Left ventricle myocardium superior (tissue), 1 donor: Measurements from ENCODE around the gene ZBTB47. TPM values are rescaled to one million over a fixed set of nuclear protein-coding genes. Genes with fewer than 3 reads are reported as not detected.
A peak's percentile ranks its signal among the peaks of the same experiment; 100 is the strongest.

ENCODE experiments used
- ATAC-seq: fragments of 200-7000 bp; cut with Tn5 transposase; one replicate; pipeline ENCODE4 v1.9.1; 2020; ENCODE audit warnings: mild to moderate bottlenecking, moderate library complexity
- DNase-seq: peaks from one replicate; pipeline ENCODE4 v3.0.0-alpha.2; 2020
- intact Hi-C: fragments of 100-400 bp; cut with micrococcal nuclease; formaldehyde crosslinking; loops from one replicate; pipeline ENCODE4 v1.11.0; 2022
- total RNA-seq: library from RNA; stranded (reverse); fragmentation: NEBNext Ultra II Directional; extraction: Animal tissue kit (Norgen Biotek cat#: 25700); gene quantifications from one replicate; pipeline ENCODE4 v1.2.1, GENCODE V29; 2021
- donor health status: DM: no; HTN: yes; CAD: no; lungs with severe emphysema.

ZBTB47 gene
- total RNA-seq, 1 donor from 2014 or later, result 90.5 TPM

DNA sequence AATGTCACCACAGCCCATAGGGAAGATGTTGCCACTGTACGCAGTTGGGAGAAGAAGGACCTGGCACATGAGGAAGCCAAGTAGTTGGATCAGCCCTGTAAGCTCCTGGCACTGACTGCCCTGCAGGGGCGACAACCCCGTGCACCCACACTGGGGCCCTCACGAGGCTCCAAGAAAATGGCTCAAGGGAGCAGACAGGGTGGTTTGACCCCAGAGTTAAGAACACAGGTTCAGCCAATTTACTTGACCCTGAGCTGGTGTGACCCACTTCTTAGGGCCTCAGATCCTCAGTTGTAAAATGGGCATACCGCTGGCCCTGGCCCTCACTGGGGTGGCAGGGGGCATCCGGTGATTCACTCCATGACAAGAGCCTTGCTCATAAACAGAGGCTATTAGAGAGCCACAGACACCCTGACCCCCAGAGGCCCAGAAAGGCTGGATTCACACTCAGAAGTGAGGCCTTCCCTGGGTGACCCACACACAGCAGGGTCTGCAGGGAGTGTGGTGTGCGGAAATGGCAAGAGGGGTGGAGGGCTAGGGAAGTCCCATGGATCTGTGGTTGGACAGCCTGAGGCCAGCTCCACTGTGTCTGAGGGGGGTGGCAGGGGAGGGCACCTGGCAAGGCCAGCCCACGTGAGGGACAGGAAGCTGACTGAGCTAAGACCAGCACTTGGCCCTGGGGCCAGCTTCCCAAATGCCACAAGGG, 50.8 kb downstream of the ZBTB47 start:
- ATAC-seq, result no peak
- intact Hi-C loops, result no loop called here
- no peak for DNase-seq

DNA sequence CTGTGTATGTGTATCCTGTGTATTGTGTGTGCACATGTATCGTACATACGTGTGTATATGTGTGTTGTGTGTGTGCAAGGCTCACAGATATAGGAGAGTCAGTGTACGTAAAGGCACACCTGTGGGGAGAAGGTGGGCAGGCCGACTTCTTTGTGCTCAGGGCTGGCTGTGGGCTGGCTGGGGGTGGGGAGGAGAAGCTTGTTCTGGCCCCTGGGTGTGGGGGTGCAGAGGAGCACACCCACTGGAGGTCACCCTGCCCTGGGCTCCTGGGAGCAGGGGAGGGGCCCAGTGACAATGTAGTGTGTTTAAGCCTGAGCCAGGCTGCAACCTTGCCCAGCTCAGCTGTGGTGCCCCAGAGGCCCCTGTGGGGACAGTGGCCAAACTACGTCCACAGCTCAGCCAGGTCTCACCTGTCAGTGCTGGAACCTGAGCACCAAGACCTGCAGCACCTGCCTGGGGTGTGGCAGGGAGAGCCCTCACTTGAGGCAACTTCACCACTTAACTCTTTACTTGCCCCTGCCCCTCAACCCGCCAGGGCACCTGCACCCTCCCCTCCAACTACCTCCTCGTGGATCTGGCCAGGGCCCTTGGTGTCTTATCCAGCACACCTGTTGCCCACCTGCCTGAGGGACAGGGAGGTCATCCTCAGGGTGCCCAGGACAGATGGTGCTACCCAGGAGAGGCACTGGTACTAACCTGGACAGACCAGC, 51.7 kb downstream of the ZBTB47 start:
- intact Hi-C loops, result no loop called here
- ATAC-seq (no peak), DNase-seq (no peak)

DNA sequence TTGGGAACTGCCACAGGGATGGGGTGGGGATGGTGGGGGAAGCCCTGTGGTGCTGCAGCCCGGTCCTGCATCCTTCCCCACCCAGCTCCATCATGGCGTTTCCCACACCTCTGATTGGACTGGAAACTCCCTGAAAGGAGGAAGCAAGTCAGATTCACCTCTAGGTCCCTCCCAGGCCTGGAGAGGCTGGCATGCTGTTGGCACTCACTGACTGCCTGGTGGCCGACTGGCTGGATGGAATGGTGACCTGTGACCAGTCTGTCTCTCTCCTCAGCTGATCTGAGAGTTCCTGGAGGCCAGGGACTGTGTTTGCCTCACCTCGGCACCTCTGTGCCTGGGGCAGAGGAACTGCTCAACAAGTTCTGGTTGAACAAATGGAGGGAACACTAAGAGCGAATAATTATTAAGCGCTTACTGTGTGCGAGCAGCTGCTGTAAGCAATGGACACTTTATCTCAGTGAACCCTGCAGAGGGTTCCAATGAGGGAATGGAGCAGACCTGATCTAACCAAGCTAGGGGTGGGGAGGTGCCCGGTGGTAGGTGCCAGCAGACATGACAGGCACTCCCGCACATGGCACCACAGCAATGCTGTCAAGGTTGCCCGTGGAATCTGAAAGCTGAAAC, 52.6 kb downstream of the ZBTB47 start:
- ATAC-seq (peak; percentile 6), DNase-seq (peak; percentile 68)
- intact Hi-C loops, result no loop called here

DNA sequence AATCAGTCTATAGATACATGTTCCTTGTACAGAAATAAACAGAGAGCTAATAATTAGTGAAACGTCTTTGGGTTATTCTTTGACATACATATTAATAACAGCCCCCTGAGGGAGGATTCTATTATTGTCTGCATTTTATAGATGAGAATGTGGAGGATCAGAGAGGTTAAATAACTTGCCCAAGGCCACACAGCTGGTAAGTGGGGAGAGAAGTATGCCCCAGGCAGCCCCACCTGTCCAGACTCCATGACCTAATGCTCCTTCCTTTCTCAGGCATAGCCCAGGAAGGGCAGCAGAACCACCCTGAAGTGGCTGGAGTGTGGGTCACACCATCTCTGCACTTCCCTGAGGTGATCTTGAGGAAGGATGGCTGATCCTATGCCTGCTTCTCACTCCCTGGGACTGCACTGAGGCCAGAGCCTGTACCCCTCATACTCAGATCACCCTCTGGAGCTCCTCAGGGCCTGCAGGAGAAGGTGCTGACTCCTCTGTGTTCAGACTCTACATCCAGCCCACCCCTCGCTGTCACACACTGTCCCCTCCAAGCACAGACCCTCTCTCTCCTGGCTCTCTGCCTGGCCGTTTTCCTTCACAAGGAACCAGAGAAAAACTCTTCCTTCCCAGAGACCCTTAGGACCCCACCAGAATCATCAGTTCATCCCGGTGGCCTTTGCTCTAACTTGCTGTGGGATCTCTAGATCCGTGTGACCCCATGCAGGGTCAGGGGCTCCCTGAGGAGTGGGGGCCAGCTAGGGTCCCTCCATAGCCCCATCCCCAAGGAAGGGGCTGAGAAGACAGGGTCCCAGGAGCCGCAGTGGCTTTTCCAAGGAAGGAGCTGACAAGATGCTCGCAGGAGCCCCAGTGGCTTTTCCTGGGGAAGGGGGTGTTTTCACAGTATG, 53.5 kb downstream of the ZBTB47 start:
- intact Hi-C loops, result no loop called here

DNA sequence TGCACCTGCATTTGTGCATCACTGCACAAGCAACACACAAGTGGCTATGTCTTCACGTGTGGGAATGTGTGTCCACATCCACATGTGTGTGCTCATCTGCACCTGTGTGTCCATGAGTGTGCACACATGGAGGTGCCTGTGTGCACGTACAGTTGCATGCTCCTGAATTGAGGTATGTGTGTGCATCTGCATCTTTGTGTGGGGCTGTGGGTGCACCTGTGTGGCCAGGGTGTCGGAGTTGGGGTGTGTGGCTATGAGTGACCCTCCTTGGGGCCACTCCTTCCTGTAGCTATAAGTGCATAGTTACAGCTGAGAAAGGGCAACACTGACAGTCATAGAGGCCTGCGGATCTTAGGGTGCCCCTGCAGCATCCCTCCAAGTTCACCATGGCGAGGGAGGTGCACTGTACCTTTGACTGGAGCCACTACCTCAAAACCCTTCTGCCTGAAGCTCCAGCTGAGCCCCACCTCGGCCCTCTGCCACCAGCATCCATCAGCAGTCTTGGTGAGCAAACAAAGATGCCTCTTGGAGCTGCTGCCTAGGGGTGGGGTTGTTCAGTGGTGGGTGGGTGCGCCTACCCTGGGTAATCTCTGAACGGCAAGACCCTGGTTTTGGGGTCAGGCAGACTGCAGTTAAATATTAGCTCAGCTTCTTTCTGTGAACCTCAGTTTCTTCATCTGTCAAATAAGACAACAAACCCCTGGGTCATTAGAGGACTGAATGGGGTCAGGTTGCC, 54.3 kb downstream of the ZBTB47 start:
- intact Hi-C loops, result no loop called here
- ATAC-seq, result no peak
- DNase-seq, result no peak

More for the DNA sequence above, 53.5 kb downstream of the ZBTB47 start:
- no peak for ATAC-seq
- DNase-seq, result no peak

DNA sequence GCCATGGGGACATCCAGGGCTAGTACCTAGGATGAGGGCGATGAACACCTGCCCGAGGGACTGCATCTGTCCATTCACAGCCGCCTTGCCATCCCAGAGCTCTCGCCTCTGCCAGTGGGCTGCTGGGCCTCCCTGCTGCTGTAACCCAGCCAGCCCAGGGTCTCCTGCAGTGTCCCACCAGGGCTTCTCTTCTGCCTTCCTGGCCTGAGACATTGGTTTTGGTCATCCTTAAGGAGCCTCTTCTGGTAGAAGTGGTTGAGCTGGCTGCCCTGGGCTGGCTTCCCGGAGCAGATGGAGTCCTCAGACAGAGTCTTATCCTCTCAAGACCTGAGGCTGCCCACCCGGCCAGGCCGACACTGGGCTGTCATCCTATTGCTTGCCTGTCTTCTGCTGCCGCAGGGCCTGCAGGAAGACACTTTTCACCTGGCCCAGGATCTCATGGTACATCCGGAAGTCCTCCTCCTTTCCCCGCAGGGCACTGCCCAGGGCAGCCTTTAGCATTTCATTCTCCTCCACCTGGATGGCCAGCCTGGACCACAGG, 55.2 kb downstream of the ZBTB47 start:
- intact Hi-C loops, result no loop called here
- no peak for ATAC-seq

DNA sequence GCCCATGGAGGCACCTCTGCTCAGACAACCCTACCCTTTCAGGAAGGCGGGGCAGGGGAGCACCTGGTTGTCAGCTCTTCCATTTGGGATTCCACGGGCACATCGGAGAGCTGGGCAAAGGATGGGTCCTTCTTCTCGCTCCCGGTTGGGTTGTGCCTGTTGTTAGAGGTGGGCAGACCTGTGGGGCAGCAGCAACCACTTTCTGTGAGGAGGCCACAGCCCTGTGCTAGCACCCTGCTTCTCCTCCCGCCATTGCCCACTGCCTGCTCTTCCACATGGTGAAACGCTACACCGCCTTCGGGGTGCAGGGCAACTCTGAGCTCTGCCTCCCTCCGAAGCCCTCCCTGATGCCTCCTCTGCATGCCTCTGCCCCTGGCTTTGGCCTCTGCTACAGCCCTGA, 56.1 kb downstream of the ZBTB47 start:
- ATAC-seq, result no peak
- intact Hi-C loops, result no loop called here
- DNase-seq, result no peak

More for the DNA sequence above, 55.2 kb downstream of the ZBTB47 start:
- no peak for DNase-seq

DNA sequence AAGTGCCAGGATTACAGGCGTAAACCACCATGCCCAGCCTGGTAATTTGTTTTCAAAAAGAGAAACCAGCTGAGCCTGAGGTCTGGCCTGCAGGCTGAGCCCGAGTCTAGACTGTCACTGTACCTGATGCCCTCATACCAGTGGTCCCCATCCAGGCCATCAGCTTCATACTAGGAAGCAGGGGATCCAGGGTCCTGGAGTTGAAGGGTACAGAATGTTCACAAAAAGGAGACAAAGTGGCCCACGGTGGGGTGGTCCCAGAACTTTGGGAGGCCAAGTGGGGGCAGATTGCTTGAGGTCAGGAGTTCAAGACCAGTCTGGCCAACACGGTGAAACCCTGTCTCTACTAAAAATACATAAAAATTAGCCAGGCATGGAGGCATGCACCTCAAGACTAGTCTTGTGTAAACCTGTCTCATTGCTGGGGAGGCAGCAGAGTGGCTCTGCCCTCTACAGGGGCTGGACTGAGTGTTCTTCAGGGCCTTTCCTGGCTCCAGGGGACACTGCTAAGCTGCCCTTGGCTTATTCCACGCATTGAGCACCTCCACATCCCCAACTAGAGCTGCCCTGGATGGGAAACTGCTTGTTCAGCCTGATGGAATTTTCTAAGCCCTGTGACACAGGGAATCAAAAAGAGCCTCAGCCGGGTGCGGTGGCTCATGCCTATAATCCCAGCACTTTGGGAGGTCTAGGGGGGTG, 57.0 kb downstream of the ZBTB47 start:
- DNase-seq (no peak), ATAC-seq (no peak)
- intact Hi-C loops, result no loop called here

DNA sequence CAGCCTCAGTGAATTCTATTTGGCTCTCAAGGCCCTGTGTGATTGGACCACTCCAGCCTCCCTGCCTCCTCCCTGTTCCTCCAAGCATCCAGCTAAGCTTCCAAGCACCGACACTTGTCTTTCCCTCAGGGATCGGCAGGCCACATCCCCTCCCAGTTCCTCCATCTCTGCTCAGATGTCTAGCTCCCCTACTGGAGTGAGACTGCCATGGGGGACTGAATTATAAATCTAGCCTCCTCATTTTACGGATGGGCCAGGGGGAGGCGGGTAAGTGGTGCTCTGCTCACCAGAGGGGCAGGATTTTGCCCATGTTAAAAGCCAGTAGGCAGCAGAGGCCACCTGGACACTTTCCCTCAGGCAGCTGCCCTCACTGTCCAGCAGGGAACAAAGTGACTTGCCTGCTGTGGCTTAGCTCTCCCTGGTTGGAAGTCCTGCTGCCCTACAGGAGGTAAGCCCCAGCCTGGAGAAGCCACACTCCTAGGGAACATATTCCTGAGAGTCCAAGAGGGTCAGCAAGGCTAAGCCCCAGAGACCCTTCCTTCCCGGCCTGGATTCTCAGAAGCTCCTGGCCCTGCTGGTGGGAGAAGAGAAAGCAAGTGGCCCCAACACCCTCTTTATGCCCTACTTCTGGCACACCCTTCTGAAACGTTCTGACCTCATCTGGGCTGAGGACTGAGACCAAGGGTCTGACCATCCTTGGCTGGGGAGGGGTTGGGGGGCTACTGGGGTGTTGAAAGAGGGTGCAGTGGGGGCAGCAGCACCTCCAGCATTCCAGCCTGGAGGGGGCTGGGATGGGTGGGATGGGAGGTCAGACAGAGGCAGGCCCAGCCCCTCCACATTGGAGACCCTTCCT, 58.2 kb downstream of the ZBTB47 start:
- DNase-seq, result no peak
- ATAC-seq, result no peak
- intact Hi-C loops, result no loop called here

DNA sequence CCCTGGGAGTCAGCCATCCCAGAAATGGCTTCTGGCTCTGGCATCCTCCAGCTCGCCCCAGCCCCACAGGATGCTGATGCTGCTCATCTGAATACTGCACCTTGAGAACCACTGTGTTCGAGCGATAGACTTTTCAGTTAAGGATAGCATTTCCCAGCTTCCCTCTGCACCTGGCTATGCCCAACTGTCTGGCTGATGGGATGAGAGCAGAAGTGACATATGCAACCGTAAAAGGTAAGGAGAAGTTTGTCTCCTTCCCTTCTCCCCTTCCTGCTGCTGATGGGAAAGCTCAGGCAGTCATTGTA, 58.8 kb downstream of the ZBTB47 start:
- ATAC-seq (no peak), DNase-seq (no peak)
- intact Hi-C loops, result no loop called here

DNA sequence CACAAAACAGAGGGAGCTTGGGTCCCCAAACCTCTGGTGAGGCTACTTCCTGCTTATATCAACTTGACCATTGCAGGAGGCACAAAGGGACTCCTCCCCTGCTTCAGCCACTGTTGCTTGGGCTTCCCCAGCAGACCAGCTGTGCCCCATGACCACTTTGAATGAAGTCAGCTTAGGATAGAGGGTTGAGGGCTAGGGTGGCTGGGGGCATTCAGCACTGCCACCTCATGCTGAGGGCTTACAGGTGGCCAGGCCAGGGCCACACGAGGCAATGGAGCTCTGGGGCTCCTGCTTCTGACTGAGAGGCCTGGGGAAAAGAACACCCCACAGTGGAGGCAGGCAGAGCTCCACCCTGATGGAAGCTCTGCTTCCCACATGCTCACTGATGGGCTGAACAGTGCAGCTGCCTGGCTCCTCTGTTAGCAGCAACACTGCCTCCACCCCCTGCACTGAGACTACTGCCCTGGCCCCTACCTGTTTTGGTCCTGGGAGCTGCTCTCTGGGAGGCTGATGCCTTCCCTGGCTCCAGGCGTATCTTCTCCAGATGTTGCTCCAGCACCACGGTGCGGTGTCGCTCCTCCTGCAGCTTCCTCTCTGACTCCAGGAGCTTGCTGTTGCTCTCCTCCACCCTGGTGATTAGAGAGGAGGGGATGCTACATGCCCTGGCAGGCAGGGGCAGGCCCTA, 59.3 kb downstream of the ZBTB47 start:
- intact Hi-C loops, result no loop called here
- ATAC-seq (no peak), DNase-seq (no peak)

DNA sequence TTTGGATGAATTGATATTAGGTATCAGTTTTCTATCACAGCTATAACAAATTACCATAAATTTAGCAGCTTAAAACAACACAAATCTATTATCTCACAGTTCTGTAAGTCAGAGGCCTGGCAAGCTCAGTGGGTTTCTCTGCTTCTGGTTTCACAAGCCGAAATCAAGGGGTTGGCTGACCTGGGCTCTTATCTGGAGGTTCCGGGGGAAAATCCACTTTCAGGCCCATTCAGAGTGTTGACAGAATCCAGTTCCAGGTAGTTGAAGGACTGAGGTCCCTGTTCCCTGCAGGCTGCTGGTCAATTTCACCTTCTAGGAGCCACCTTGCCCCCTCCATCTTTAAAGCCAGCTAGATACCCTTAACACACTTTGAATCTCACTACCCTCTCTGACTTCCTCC, 60.2 kb downstream of the ZBTB47 start:
- intact Hi-C loops, result no loop called here
- ATAC-seq, result no peak
- no peak for DNase-seq

DNA sequence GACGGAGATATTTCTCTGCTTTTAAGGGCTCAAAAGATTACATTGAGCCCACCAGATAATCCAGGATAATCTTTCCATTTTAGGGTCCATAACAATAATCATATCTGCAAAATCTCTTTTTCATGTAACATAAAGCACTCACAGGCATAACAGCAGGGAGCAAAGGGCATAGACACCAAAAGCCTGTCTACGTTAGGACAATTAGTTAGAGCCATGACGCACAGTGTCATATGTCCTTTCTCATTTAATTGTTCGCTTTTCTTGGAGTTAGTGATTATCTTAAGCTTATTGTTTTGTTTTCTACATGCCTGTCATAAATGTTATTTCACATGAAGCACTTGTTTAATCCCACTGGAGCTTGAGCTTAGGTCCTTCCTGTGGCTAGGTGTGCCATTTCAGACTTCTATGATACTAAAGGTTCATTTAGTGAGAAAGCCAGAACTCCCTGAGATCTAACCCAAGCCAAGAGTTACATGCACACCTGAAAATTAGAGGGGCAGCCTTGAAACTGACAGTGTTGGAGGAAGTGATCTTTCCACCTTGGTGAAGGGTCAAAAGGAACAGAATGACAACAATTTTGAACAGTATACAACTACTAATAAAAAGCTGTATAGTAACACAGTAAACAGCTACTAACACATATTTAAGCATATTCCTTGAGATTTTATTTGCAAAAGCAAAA, 60.8 kb downstream of the ZBTB47 start:
- no peak for ATAC-seq
- DNase-seq, result no peak
- intact Hi-C loops, result no loop called here
